H1 (cell line): Measurements from ENCODE around the gene RFFL. TPM values are rescaled to one million over a fixed set of nuclear protein-coding genes. Genes with fewer than 3 reads are reported as not detected.

Source experiments
- BACH1 ChIP-seq: IDR thresholded peaks from 2 replicates; pipeline ENCODE4 v1.6.1; 2012; ENCODE audit warnings: low read length, improper control_type of control experiment
- KDM5A ChIP-seq: fragments of 200-600 bp; IDR thresholded peaks from 2 replicates; pipeline ENCODE4 v1.7.1; 2012; ENCODE audit warnings: mild to moderate bottlenecking, low read length, inconsistent platforms, mixed read lengths
- POLR2A ChIP-seq, 2 experiments: IDR thresholded peaks; 1 replicate in 1 of 2; 2 replicates in 1 of 2; pipeline ENCODE4 v1.6.1; 2011; ENCODE audit warnings: low read depth in 2 of 2, low read length in 2 of 2, mild to moderate bottlenecking in 2 of 2; ENCODE audit errors: control extremely low read depth in 1 of 2
- polyA plus RNA-seq, 7 experiments: library from polyadenylated mRNA; depleted of rRNA in 3 of 7; stranded (reverse) in 5 of 7; unstranded in 2 of 7; fragments of >200 nt in 5 of 7; fragments of 200-250 nt in 2 of 7; gene quantifications; 1 replicate in 5 of 7; 2 replicates in 1 of 7; 4 replicates in 1 of 7; pipeline versions ENCODE4 v1.2.1 to v1.2.3, GENCODE V29; 2011 to 2013; ENCODE audit warnings: missing spikeins in 2 of 7, mixed read lengths in 2 of 7
- total RNA-seq: library from RNA; stranded (reverse); fragmentation: NEBNext Ultra II Directional; extraction: Animal tissue kit (Norgen Biotek cat#: 25700); gene quantifications from 2 replicates; pipeline ENCODE4 v1.2.1, GENCODE V29; 2021

RFFL gene
- total and polyA plus RNA-seq, 2 of the 8 experiments (the other 6 are each of a cell fraction or from before 2014, with no cell fraction given), result 14.0 to 24.5 TPM

DNA sequence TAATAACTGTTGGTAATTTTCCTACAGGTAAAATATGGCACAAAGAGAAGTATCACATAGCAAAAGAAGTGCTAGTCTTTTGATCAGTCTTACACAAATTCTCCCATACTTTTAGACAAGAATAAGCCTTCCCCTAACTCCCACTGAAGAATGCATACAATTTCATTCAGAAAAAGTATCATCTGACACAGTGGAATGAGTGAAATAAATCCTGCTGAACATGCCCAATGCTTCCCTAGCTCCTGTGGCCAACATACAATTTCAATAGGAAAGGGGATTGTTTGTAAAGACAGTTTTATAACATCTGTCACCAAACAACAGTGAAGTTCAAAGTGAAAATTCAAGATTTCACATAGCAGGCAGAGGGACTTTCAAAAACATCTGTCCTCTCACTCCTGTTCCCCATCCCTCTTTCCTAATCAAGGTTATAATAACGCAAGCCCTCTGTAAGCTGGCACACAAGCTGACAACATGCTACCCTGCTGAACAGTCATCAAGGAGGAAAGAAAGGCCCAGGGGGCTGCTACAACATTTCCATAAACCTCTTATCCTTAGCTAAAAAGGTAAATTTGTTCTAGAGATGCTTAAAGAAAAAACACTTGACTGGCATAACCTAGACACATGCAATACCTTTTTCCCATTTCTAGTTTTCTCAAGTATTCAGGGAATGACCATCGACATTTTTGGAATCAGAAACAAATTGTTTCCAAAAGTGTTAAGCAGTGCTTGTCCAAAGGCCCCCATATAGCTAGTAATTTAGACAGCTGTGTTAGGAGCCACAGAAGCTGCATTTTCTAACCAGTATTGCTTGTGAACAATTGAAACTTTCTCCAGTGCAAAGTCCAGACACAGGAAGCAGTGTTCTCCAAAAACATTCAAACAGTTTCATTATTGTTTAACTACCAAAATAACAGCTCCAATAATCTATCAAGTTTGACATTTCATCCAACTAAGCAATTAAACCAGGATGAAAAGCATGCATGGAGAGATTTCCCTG, 11.5 kb upstream of the RFFL start (continued):
- TF ChIP-seq POLR2A (IDR thresholded peaks at IDR 0.05; ENCODE audit: control extremely low read depth in 1 of 2, low read depth in 2 of 2, low read length in 2 of 2) (no peak), BACH1 (no peak), KDM5A (no peak)
